H9 (cell line): ENCODE data around the gene NDUFB8. TPM values are rescaled to one million over a fixed set of nuclear protein-coding genes. Genes with fewer than 3 reads are reported as not detected.

Source experiments
- DNase-seq: peaks from one replicate; pipeline ENCODE4 v3.0.0-alpha.2; 2017
- H2AFZ ChIP-seq: one replicate; pipeline ENCODE4 v1.6.1; 2013; ENCODE audit warnings: mild to moderate bottlenecking, low read length, control low read depth, moderate library complexity
- H2AK5ac ChIP-seq: 2 replicates; pipeline ENCODE4 v1.6.1; 2013; ENCODE audit warnings: low read length, control low read depth, mixed read lengths; ENCODE audit not compliant: insufficient read length
- H2BK120ac ChIP-seq: one replicate; pipeline ENCODE4 v1.6.1; 2013; ENCODE audit warnings: low read depth, mild to moderate bottlenecking, low read length, control low read depth, inconsistent platforms; ENCODE audit not compliant: poor library complexity, severe bottlenecking
- H2BK12ac ChIP-seq: 2 replicates; pipeline ENCODE4 v1.6.1; 2013; ENCODE audit warnings: low read length, control low read depth, mixed read lengths, low read depth; ENCODE audit not compliant: insufficient read length
- H2BK15ac ChIP-seq: 2 replicates; pipeline ENCODE4 v1.6.1; 2013; ENCODE audit warnings: low read depth, low read length, control low read depth
- H2BK20ac ChIP-seq: one replicate; pipeline ENCODE4 v1.6.1; 2013; ENCODE audit warnings: low read depth, mild to moderate bottlenecking, low read length, control low read depth, inconsistent platforms; ENCODE audit not compliant: poor library complexity, severe bottlenecking
- H2BK5ac ChIP-seq: 2 replicates; pipeline ENCODE4 v1.6.1; 2013; ENCODE audit warnings: low read length, control low read depth, mixed read lengths; ENCODE audit not compliant: insufficient read length
- H3K14ac ChIP-seq: 2 replicates; pipeline ENCODE4 v1.6.1; 2013; ENCODE audit warnings: low read length, control low read depth; ENCODE audit not compliant: insufficient read depth
- H3K18ac ChIP-seq: 2 replicates; pipeline ENCODE4 v1.6.1; 2013; ENCODE audit warnings: low read depth, mild to moderate bottlenecking, mixed read lengths, low read length, control low read depth; ENCODE audit not compliant: insufficient read length
- H3K23ac ChIP-seq: 2 replicates; pipeline ENCODE4 v1.6.1; 2013; ENCODE audit warnings: low read length, control low read depth, mixed read lengths, low read depth; ENCODE audit not compliant: insufficient read length
- H3K23me2 ChIP-seq: 2 replicates; pipeline ENCODE4 v1.6.1; 2013; ENCODE audit warnings: low read depth, mild to moderate bottlenecking, mixed read lengths, low read length, control low read depth; ENCODE audit not compliant: insufficient read length, poor library complexity, severe bottlenecking
- H3K27ac ChIP-seq: 2 replicates; pipeline ENCODE4 v1.5.1; 2013; ENCODE audit warnings: low read length, control low read depth, mixed read lengths, low read depth; ENCODE audit not compliant: insufficient read length
- H3K27me3 ChIP-seq: 2 replicates; pipeline ENCODE4 v1.6.1; 2013; ENCODE audit warnings: low read length, control low read depth, inconsistent platforms; ENCODE audit not compliant: insufficient read depth
- H3K4ac ChIP-seq: 2 replicates; pipeline ENCODE4 v1.6.1; 2013; ENCODE audit warnings: low read depth, mild to moderate bottlenecking, control low read depth, inconsistent platforms, low read length, moderate library complexity
- H3K4me1 ChIP-seq: 2 replicates; pipeline ENCODE4 v1.6.1; 2013; ENCODE audit warnings: low read length, control low read depth, inconsistent platforms; ENCODE audit not compliant: insufficient read depth
- H3K4me2 ChIP-seq: 2 replicates; pipeline ENCODE4 v1.6.1; 2013; ENCODE audit warnings: low read length, control low read depth, mixed read lengths; ENCODE audit not compliant: insufficient read length, insufficient read depth
- H3K56ac ChIP-seq: 2 replicates; pipeline ENCODE4 v1.6.1; 2013; ENCODE audit warnings: low read depth, mild to moderate bottlenecking, mixed read lengths, low read length, control low read depth; ENCODE audit not compliant: insufficient read length
- H3K79me1 ChIP-seq: 2 replicates; pipeline ENCODE4 v1.6.1; 2013; ENCODE audit warnings: low read depth, mild to moderate bottlenecking, moderate library complexity, low read length, control low read depth, inconsistent platforms; ENCODE audit not compliant: insufficient read depth, poor library complexity, severe bottlenecking
- H3K79me2 ChIP-seq: 2 replicates; pipeline ENCODE4 v1.6.1; 2013; ENCODE audit warnings: low read length, control low read depth, inconsistent platforms; ENCODE audit not compliant: insufficient read depth
- H3K9ac ChIP-seq: 2 replicates; pipeline ENCODE4 v1.6.1; 2013; ENCODE audit warnings: low read length, control low read depth, mixed read lengths; ENCODE audit not compliant: insufficient read length; ENCODE audit errors: extremely low read depth
- H3K9me3 ChIP-seq: one replicate; pipeline ENCODE4 v1.6.1; 2013; ENCODE audit warnings: low read depth, low read length, inconsistent platforms; ENCODE audit not compliant: control insufficient read depth
- H3T11ph ChIP-seq: one replicate; pipeline ENCODE4 v1.6.1; 2013; ENCODE audit warnings: mild to moderate bottlenecking, low read length, control low read depth, inconsistent platforms
- H4K20me1 ChIP-seq: one replicate; pipeline ENCODE4 v1.6.1; 2013; ENCODE audit not compliant: control insufficient read depth, insufficient read length, insufficient read depth
- H4K5ac ChIP-seq: 2 replicates; pipeline ENCODE4 v1.6.1; 2013; ENCODE audit warnings: low read depth, mild to moderate bottlenecking, mixed read lengths, low read length, control low read depth; ENCODE audit not compliant: insufficient read length
- H4K8ac ChIP-seq: replicated peaks from 2 replicates; pipeline ENCODE4 v1.6.1; 2013; ENCODE audit warnings: low read length, control low read depth, mixed read lengths, low read depth; ENCODE audit not compliant: insufficient read length
- H4K91ac ChIP-seq: 2 replicates; pipeline ENCODE4 v1.6.1; 2013; ENCODE audit warnings: low read depth, mild to moderate bottlenecking, moderate library complexity, mixed read lengths, low read length, control low read depth; ENCODE audit not compliant: insufficient read length
- H3K27ac Mint-ChIP-seq, 3 experiments: 2 replicates in 2 of 3; 3 replicates in 1 of 3; pipeline ENCODE4 v1.8.0; 2020 to 2021; ENCODE audit warnings: mixed read lengths in 3 of 3, mild to moderate bottlenecking in 1 of 3, moderate library complexity in 1 of 3
- H3K27me3 Mint-ChIP-seq: 2 replicates; pipeline ENCODE4 v1.8.0; 2021; ENCODE audit warnings: low read depth, mild to moderate bottlenecking, moderate library complexity, mixed read lengths
- H3K36me3 Mint-ChIP-seq, 3 experiments: 2 replicates in 2 of 3; 3 replicates in 1 of 3; pipeline ENCODE4 v1.8.0; 2020 to 2021; ENCODE audit warnings: low read depth in 3 of 3, mixed read lengths in 3 of 3; ENCODE audit not compliant: insufficient read depth in 1 of 3
- H3K4me1 Mint-ChIP-seq, 2 experiments: 2 replicates each; pipeline ENCODE4 v1.8.0; 2020; ENCODE audit warnings: mixed read lengths in 2 of 2
- H3K4me3 Mint-ChIP-seq, 2 experiments: 2 replicates in 1 of 2; 3 replicates in 1 of 2; pipeline ENCODE4 v1.8.0; 2020 to 2021; ENCODE audit warnings: mild to moderate bottlenecking in 2 of 2, mixed read lengths in 2 of 2, moderate library complexity in 1 of 2
- H3K9me3 Mint-ChIP-seq, 2 experiments: 2 replicates in 1 of 2; 3 replicates in 1 of 2; pipeline ENCODE4 v1.8.0; 2020; ENCODE audit warnings: mild to moderate bottlenecking in 2 of 2, mixed read lengths in 2 of 2, moderate library complexity in 1 of 2
- total RNA-seq: library from RNA; stranded (reverse); gene quantifications from 2 replicates; pipeline ENCODE4 v1.2.1, GENCODE V29; 2021
- TF ChIP-seq, protein P1 (sequence below): fragments of 200-600 bp; sonication (generic); conservative IDR thresholded peaks from 3 replicates; pipeline ENCODE4 v1.8.0; 2021; ENCODE audit warnings: antibody characterized with exemption, mild to moderate bottlenecking

Gene NDUFB8
- total RNA-seq, 1 experiment from 2014 or later: 205 TPM

DNA sequence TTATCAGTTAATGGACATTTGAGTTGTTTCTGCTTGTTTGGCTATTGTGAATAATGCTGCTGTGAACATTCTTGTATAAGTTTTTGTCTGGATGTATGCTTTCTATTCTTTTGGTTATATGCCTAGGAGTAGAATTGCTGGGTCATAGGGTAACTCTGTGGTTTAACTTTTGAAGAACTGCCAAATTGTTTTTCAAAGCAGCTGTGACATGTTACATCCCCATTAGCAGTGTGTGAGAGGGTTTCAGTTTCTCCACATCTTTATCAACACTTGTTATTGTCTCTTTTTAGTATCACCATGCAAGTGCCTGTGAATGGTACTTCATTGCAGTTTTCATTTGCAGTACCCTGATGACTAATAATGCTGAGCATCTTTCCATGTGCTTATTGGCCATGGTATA is 2.1 kb upstream of the NDUFB8 start:
- H3K27ac Mint-ChIP-seq: no peak overlapping the region
- H3K27me3 Mint-ChIP-seq: no peaks in the 10 kb centered on the region
- Histone ChIP-seq H3K14ac (no peak overlapping the region), H2AK5ac (no peak overlapping the region), H2BK12ac (no peak overlapping the region), H3K4me2 (no peak overlapping the region), H3K27me3 (no peaks in the 10 kb centered on the region), H2BK120ac (no peak overlapping the region), H4K20me1 (no peaks in the 10 kb centered on the region), H3K4ac (no peak overlapping the region), H3K23me2 (peaks cover 13% of the 10 kb centered on the region), H2BK5ac (no peak overlapping the region), H3K79me2 (peaks cover 7% of the 10 kb centered on the region; the same call in 1 of the 2 replicates), H3K4me1 (peaks cover 3% of the 10 kb centered on the region), H2AFZ (no peak overlapping the region), H4K5ac (no peak overlapping the region), H3K9me3 (no peaks in the 10 kb centered on the region), H3K79me1 (peaks cover 11% of the 10 kb centered on the region), H3K23ac (no peak overlapping the region), H2BK20ac (no peak overlapping the region), H3K27ac (no peak overlapping the region), H3K9ac (no peak overlapping the region), H3K18ac (no peak overlapping the region), H3K56ac (no peak overlapping the region), H2BK15ac (no peak overlapping the region), H4K8ac (no peak overlapping the region), H4K91ac (no peak overlapping the region), H3T11ph (no peak overlapping the region)
- H3K36me3 Mint-ChIP-seq: peaks cover 4 to 9% (median 6%) of the 10 kb centered on the region in 3 experiments
- no peaks in the 10 kb centered on the region for H3K9me3 Mint-ChIP-seq
- H3K4me1 Mint-ChIP-seq: peaks cover 15 to 17% of the 10 kb centered on the region in 2 experiments
- H3K4me3 Mint-ChIP-seq: no peak overlapping the region
- no peak for DNase-seq
- TF ChIP-seq, protein P1, sequence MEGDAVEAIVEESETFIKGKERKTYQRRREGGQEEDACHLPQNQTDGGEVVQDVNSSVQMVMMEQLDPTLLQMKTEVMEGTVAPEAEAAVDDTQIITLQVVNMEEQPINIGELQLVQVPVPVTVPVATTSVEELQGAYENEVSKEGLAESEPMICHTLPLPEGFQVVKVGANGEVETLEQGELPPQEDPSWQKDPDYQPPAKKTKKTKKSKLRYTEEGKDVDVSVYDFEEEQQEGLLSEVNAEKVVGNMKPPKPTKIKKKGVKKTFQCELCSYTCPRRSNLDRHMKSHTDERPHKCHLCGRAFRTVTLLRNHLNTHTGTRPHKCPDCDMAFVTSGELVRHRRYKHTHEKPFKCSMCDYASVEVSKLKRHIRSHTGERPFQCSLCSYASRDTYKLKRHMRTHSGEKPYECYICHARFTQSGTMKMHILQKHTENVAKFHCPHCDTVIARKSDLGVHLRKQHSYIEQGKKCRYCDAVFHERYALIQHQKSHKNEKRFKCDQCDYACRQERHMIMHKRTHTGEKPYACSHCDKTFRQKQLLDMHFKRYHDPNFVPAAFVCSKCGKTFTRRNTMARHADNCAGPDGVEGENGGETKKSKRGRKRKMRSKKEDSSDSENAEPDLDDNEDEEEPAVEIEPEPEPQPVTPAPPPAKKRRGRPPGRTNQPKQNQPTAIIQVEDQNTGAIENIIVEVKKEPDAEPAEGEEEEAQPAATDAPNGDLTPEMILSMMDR: no peak
